ENCODE results near the gene CDC73. TPM values are rescaled to one million over a fixed set of nuclear protein-coding genes. Genes with fewer than 3 reads are reported as not detected.

The CDC73 gene
- total and polyA plus RNA-seq, 3 donors from 2014 or later: 31.4 to 47.1 (median 39.6) TPM

GRCh38 chr1:193102662-193103061 lies 19.2 kb upstream of the CDC73 start:
- H3K9me3 ChIP-seq: no peaks in the 10 kb centered on the region
- no peaks in the 10 kb centered on the region for H3K36me3 ChIP-seq (ENCODE audit: low read depth, missing control alignments)
- peaks cover 5% of the 10 kb centered on the region for H3K4me1 ChIP-seq
- TF ChIP-seq POLR2A (IDR thresholded peaks at IDR 0.05): no peak
- TF ChIP-seq, protein P1, sequence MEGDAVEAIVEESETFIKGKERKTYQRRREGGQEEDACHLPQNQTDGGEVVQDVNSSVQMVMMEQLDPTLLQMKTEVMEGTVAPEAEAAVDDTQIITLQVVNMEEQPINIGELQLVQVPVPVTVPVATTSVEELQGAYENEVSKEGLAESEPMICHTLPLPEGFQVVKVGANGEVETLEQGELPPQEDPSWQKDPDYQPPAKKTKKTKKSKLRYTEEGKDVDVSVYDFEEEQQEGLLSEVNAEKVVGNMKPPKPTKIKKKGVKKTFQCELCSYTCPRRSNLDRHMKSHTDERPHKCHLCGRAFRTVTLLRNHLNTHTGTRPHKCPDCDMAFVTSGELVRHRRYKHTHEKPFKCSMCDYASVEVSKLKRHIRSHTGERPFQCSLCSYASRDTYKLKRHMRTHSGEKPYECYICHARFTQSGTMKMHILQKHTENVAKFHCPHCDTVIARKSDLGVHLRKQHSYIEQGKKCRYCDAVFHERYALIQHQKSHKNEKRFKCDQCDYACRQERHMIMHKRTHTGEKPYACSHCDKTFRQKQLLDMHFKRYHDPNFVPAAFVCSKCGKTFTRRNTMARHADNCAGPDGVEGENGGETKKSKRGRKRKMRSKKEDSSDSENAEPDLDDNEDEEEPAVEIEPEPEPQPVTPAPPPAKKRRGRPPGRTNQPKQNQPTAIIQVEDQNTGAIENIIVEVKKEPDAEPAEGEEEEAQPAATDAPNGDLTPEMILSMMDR (IDR thresholded peaks at IDR 0.05): no peak
- WGBS, 2 donors: 69 to 78% methylated on average over 5 of the region's 5 CpGs
- no peak for DNase-seq
- H3K27me3 ChIP-seq: no peaks in the 10 kb centered on the region
- H3K4me3 ChIP-seq: no peak overlapping the region
- intact Hi-C loops (cut with DNase I; ENCODE audit: low total_unique reads): no loop called here
- H3K27ac ChIP-seq: no peak overlapping the region

DNA sequence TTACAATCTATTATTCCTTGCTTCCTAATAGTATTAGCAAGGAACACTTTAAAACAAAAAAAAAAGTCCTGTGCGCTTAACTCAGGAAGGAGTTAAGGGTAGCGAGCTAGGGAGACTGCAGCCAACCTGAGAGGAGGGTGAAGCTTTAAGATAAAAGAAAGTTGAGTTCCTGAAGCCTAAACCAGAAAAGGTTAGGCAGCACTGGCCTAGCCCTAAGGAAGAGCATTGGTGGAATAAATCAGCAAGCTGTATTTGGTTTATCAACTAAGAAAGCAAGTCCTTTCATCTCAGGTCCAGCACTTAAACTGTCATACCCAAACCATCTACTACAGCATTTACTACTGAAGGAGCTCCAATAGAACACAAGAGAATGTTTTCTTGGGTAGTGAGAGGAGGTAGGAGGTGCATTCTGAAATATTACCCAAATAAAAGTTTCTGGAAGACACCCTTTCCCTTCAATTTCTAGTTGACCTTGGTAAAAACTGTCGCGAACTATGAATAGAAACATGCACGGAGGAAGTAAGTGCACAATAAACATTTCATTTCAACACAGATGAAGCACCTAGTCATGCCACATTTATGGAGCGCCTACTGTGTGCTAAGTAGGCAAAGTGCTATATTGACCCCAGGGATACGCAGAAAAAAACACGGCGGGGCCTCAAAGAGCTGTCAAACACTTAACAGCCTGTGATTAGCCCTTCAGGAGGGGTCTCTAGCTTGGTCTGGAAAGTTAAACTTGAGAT lies 17.9 kb upstream of the CDC73 start:
- DNase-seq: no peak
- TF ChIP-seq, protein P1 (IDR thresholded peaks at IDR 0.05): no peak
- TF ChIP-seq POLR2A (IDR thresholded peaks at IDR 0.05): no peak
- Histone ChIP-seq H3K9me3 (no peaks in the 10 kb centered on the region), H3K4me1 (peaks cover 5% of the 10 kb centered on the region), H3K4me3 (peak overlapping the region; percentile 82 to 89), H3K27me3 (no peaks in the 10 kb centered on the region), H3K27ac (peak overlapping the region; percentile 78 to 87), H3K36me3 (ENCODE audit: low read depth, missing control alignments) (no peaks in the 10 kb centered on the region)
- intact Hi-C loops (cut with DNase I; ENCODE audit: low total_unique reads): no loop called here
- 17 to 19% methylated on average over 9 of the region's 9 CpGs for WGBS, 2 donors

GRCh38 chr1:193104502-193104906 lies 17.3 kb upstream of the CDC73 start:
- no peak for TF ChIP-seq POLR2A (IDR thresholded peaks at IDR 0.05)
- TF ChIP-seq, protein P1 (IDR thresholded peaks at IDR 0.05): no peak
- DNase-seq: peak; percentile 50
- H3K4me3 ChIP-seq: peak overlapping the region; percentile 82 to 89
- H3K4me1 ChIP-seq: peaks cover 5% of the 10 kb centered on the region
- peak overlapping the region; percentile 78 to 87 for H3K27ac ChIP-seq
- H3K9me3 ChIP-seq: no peaks in the 10 kb centered on the region
- no peaks in the 10 kb centered on the region for H3K36me3 ChIP-seq (ENCODE audit: low read depth, missing control alignments)
- no peaks in the 10 kb centered on the region for H3K27me3 ChIP-seq
- 0 to 1% methylated on average over 24 of the region's 24 CpGs for WGBS, 2 donors
- intact Hi-C loops (cut with DNase I; ENCODE audit: low total_unique reads): no loop called here

DNA sequence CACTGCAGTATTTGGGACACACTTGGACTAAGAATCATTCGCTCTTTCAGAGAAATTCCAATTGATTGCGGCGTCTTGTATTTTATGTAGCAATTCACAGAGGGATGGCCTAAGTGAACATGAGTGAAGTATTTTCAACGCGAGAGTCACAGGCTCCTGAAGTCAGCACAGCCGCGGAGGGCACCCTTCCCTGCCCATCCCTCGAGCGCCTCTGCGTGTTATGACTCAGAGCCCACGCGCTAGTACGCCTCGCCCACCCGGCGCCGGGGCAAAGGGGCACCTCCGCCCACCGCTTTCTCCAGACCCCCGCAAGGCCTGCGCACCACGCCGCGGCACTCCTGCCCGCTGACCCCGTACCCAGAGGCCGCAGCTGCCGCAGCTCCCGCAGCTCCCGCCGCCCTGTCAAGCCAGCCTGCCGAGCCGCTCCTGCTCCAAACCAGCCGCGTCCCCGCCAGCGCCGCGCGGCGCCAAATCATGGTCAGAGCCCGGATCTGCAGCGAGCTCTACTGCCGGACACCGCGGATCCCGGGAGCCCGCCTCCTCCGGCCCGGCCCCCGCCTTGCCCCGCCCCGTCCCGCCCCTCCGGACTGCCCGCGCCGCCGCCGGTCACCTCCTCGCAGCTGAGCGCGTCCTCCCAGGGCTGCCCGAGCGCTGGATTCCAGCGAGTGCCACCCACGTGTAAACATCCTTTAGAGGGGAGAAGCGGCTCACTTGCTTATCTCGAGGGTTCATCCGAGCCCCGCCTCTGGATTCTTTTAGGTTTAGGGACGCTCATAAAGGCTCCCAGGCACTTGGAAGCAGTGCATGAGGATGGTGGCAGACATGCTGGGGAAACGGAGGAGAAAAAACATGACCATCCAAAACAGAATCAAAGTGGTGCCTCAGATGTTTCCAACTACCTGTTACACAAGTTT lies 16.7 kb upstream of the CDC73 start, which contains the start of gene GLRX2:
Gene GLRX2, minus strand, starts transcription at position 508 of the 914 bp plus-strand sequence. Its CDS starts 32 bp downstream, at position 476.
- Histone ChIP-seq H3K4me1 (peaks cover 5% of the 10 kb centered on the region), H3K9me3 (no peaks in the 10 kb centered on the region), H3K36me3 (ENCODE audit: low read depth, missing control alignments) (no peaks in the 10 kb centered on the region), H3K27me3 (no peaks in the 10 kb centered on the region), H3K27ac (peak within 1 kb of the TSS; percentile 78 to 87), H3K4me3 (peak within 1 kb of the TSS; percentile 82 to 89)
- WGBS, 2 donors: 0% methylated on average over 11 to 52 of the region's 73 CpGs
- no peak for TF ChIP-seq POLR2A (IDR thresholded peaks at IDR 0.05)
- TF ChIP-seq, protein P1 (IDR thresholded peaks at IDR 0.05): no peak
- intact Hi-C loops (cut with DNase I; ENCODE audit: low total_unique reads): no loop called here
- peak; percentile 88 for DNase-seq

Data from testis (tissue), 3 donors.